OCI-LY1 (cell line): Measurements from ENCODE around the gene LSMEM2.

Source experiments
- EZH2 ChIP-seq: fragments of 200-600 bp; sonication (generic), shearing (Covaris generic); IDR thresholded peaks from 2 replicates; pipeline ENCODE4 v1.8.0; 2017; ENCODE audit warnings: borderline replicate concordance, mixed run types, mild to moderate bottlenecking, antibody characterized with exemption, low read length, moderate library complexity, mixed read lengths
- TF ChIP-seq, protein P1 (sequence below): fragments of 200-600 bp; sonication (generic), shearing (Covaris generic); IDR thresholded peaks from 2 replicates; pipeline ENCODE4 v1.5.1; 2017; ENCODE audit warnings: mild to moderate bottlenecking, antibody characterized with exemption, low read length, moderate library complexity, mixed read lengths

DNA sequence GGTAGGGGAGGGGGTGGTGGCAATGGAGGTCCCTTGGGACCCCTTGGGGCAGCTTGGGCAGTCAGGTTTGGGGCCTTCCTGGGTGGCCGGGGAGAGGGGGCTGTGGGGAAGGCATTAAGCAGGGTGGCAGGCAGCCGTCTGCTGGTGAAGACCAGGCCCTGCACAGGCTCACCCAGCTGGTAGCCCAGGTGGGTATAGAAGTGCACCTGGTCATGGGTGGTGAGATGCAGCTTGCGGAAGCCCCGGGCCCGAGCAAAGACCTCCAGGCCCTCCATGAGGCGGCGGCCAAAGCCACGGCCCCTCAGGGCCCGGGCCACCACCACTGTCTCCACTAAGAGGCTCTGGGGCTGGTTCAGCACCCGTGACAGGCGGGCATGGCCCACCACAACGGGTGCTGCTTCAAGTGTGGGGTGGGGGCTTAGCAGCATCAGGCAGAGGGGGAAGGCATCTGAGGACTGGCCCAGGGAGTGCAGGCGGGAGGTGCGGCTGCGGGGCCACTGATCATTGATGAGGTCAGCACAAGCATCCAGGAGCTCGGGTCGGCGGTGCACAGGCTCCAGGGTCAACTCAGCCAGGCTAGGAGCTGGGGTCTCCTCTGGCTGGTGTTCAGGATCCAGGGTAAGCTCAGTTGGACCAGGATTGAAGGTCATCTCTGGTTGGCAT, 18.0 kb downstream of the LSMEM2 start:
- TF ChIP-seq, protein P1, sequence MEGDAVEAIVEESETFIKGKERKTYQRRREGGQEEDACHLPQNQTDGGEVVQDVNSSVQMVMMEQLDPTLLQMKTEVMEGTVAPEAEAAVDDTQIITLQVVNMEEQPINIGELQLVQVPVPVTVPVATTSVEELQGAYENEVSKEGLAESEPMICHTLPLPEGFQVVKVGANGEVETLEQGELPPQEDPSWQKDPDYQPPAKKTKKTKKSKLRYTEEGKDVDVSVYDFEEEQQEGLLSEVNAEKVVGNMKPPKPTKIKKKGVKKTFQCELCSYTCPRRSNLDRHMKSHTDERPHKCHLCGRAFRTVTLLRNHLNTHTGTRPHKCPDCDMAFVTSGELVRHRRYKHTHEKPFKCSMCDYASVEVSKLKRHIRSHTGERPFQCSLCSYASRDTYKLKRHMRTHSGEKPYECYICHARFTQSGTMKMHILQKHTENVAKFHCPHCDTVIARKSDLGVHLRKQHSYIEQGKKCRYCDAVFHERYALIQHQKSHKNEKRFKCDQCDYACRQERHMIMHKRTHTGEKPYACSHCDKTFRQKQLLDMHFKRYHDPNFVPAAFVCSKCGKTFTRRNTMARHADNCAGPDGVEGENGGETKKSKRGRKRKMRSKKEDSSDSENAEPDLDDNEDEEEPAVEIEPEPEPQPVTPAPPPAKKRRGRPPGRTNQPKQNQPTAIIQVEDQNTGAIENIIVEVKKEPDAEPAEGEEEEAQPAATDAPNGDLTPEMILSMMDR: no peak
- TF ChIP-seq EZH2: no peak
